OCI-LY1 (cell line): ENCODE data around the gene CARD10.

Experiments
- CTCF ChIP-seq: fragments of 200-600 bp; sonication (generic), shearing (Covaris generic); IDR thresholded peaks from 2 replicates; pipeline ENCODE4 v1.5.1; 2017; ENCODE audit warnings: mild to moderate bottlenecking, antibody characterized with exemption, low read length, moderate library complexity, mixed read lengths
- EZH2 ChIP-seq: fragments of 200-600 bp; sonication (generic), shearing (Covaris generic); IDR thresholded peaks from 2 replicates; pipeline ENCODE4 v1.8.0; 2017; ENCODE audit warnings: borderline replicate concordance, mixed run types, mild to moderate bottlenecking, antibody characterized with exemption, low read length, moderate library complexity, mixed read lengths

- TF ChIP-seq CTCF, result no peak
- TF ChIP-seq EZH2, result no peak
Observed at GRCh38 chr22:37486224-37486845, 32.9 kb downstream of the CARD10 start, which contains the start of gene MFNG.
